Stimulated activated naive CD8-positive, alpha-beta T cell treated with anti-CD3 and anti-CD28 coated beads, Interleukin-15, Interleukin-2, amounts not matched to agents 100 U/mL and 50 U/mL, for 24 hours (primary cell): ENCODE measurements around the gene OSTF1.

Source experiments
- ATAC-seq: fragments of 150-1000 bp; cut with Tn5 transposase; one replicate; pipeline ENCODE4 v1.10.0; 2021
- DNase-seq: peaks from one replicate; pipeline ENCODE4 v3.0.0; 2021

OSTF1 gene

GRCh38 chr9:75120686-75121085, 32.4 kb downstream of the OSTF1 start:
- DNase-seq (no peak), ATAC-seq (no peak)

- ATAC-seq (no peak), DNase-seq (no peak)
These were observed 33.7 kb downstream of the OSTF1 start for GRCh38 chr9:75121914-75122558.

- no peak for DNase-seq
- no peak for ATAC-seq
These were observed 35.4 kb downstream of the OSTF1 start for GRCh38 chr9:75123696-75124095.

- peak; percentile 63 for ATAC-seq
- DNase-seq, result no peak
These were observed 40.2 kb downstream of the OSTF1 start for GRCh38 chr9:75128535-75128934.

GRCh38 chr9:75130172-75130571, 41.9 kb downstream of the OSTF1 start:
- ATAC-seq (no peak), DNase-seq (no peak)

GRCh38 chr9:75130621-75131230, 42.4 kb downstream of the OSTF1 start:
- DNase-seq (no peak), ATAC-seq (no peak)

GRCh38 chr9:75131700-75132099, 43.4 kb downstream of the OSTF1 start:
- no peak for ATAC-seq

GRCh38 chr9:75132244-75132643, 43.9 kb downstream of the OSTF1 start:
- DNase-seq, result no peak
- ATAC-seq, result no peak

More at GRCh38 chr9:75131700-75132099, 43.4 kb downstream of the OSTF1 start:
- DNase-seq, result no peak

GRCh38 chr9:75133396-75133795, 45.1 kb downstream of the OSTF1 start:
- ATAC-seq, result no peak
- no peak for DNase-seq

- DNase-seq (no peak), ATAC-seq (no peak)
These were observed 46.2 kb downstream of the OSTF1 start for GRCh38 chr9:75134495-75134894.

- DNase-seq (no peak), ATAC-seq (no peak)
These were observed 50.1 kb downstream of the OSTF1 start for GRCh38 chr9:75138260-75139040.

GRCh38 chr9:75139201-75139600, 50.9 kb downstream of the OSTF1 start:
- DNase-seq, result no peak
- no peak for ATAC-seq

- ATAC-seq, result no peak
- no peak for DNase-seq
These were observed 51.9 kb downstream of the OSTF1 start for GRCh38 chr9:75140261-75140660.

GRCh38 chr9:75142202-75142601, 53.9 kb downstream of the OSTF1 start:
- no peak for DNase-seq

GRCh38 chr9:75146229-75146628, 57.9 kb downstream of the OSTF1 start:
- ATAC-seq (no peak), DNase-seq (no peak)

More at GRCh38 chr9:75142202-75142601, 53.9 kb downstream of the OSTF1 start:
- peak; percentile 43 for ATAC-seq

GRCh38 chr9:75147638-75148037, 59.3 kb downstream of the OSTF1 start:
- no peak for DNase-seq
- peak; percentile 27 for ATAC-seq

- no peak for DNase-seq
- peak; percentile 52 for ATAC-seq
These were observed 60.2 kb downstream of the OSTF1 start for GRCh38 chr9:75148561-75148960.

- DNase-seq (no peak), ATAC-seq (no peak)
These were observed 61.5 kb downstream of the OSTF1 start for GRCh38 chr9:75149841-75150241.

- DNase-seq (no peak), ATAC-seq (no peak)
These were observed 62.2 kb downstream of the OSTF1 start for GRCh38 chr9:75150512-75150911.

- DNase-seq (peak; percentile 61), ATAC-seq (peak; percentile 91)
These were observed 64.1 kb downstream of the OSTF1 start for GRCh38 chr9:75152416-75152815.

GRCh38 chr9:75156858-75157257, 68.5 kb downstream of the OSTF1 start:
- DNase-seq (no peak), ATAC-seq (no peak)

GRCh38 chr9:75161116-75161857, 73.0 kb downstream of the OSTF1 start:
- no peak for ATAC-seq
- DNase-seq, result no peak

GRCh38 chr9:75163764-75164163, 75.5 kb downstream of the OSTF1 start:
- ATAC-seq (no peak), DNase-seq (no peak)
